GM12874 (cell line): ENCODE measurements around the gene SH3BP2.

Experiments used
- CTCF ChIP-seq: IDR thresholded peaks from 2 replicates; pipeline ENCODE4 v1.5.1; 2011; ENCODE audit warnings: low read depth, mild to moderate bottlenecking, control low read depth, low read length, moderate library complexity; ENCODE audit not compliant: insufficient read depth

The SH3BP2 gene

DNA sequence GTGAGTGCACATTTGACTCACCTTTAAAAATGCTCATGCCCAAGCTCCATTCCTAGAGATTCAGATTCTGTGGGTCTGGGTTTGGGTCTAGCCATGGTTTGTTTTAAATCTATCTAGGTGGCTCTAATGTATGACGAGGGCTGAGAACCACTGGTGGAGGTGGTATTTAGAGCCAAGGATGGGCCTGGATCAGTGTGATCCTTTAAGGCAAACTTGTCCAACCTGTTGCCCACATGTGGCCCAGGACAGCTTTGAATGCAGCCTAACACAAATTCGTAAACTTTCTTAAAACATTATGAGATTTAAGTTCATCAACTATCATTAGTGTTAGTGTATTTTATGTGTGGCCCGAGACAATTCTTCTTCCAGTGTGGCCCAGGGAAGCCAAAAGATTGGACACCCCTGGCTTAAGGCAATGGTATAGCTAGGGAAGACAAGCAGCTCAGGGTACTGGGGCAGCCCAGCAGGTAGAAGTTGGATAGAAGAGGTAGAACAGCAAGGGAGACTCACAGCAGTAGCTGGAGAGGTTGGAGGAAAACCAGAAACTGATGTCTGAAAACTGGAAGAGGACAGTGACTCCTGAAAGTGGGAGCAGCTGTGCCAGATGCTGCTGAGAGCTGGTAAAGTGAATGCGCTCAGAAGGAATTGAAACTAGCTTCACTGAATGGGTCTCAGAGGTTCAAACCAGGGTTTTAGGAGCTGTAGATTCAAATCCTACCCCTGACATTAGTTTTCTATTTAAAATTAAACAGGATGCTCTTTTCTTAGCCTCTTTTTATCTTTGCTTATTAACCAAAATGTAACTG is 68.9 kb downstream of the SH3BP2 start:
- no peak for TF ChIP-seq CTCF

GRCh38 chr4:2862528-2862927 is 69.6 kb downstream of the SH3BP2 start:
- no peak for TF ChIP-seq CTCF

DNA sequence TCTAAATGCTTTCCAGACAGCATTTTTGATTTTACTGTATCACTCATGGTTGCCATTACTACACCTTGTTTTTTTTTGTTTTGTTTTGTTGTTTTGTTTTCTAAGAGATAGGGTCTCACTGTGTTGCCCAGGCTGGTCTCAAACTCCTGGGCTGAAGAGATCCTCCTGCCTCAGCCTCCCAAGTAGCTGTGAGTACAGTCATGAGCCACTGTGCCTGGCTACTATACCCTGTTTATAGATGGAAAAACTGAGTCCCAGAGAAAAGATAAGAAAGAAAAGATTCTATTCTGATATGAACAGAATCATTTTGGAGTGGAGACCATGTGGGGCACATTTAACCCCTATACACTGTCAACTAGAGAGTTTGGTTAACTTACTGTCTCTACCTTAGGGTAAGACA is 70.8 kb downstream of the SH3BP2 start:
- TF ChIP-seq CTCF, result no peak

- TF ChIP-seq CTCF, result no peak
Measured at GRCh38 chr4:2865196-2865780, 72.4 kb downstream of the SH3BP2 start.

- no peak for TF ChIP-seq CTCF
Measured at GRCh38 chr4:2866160-2866861, 73.4 kb downstream of the SH3BP2 start.

- TF ChIP-seq CTCF, result no peak
Measured at GRCh38 chr4:2866891-2867290, 74.0 kb downstream of the SH3BP2 start.

DNA sequence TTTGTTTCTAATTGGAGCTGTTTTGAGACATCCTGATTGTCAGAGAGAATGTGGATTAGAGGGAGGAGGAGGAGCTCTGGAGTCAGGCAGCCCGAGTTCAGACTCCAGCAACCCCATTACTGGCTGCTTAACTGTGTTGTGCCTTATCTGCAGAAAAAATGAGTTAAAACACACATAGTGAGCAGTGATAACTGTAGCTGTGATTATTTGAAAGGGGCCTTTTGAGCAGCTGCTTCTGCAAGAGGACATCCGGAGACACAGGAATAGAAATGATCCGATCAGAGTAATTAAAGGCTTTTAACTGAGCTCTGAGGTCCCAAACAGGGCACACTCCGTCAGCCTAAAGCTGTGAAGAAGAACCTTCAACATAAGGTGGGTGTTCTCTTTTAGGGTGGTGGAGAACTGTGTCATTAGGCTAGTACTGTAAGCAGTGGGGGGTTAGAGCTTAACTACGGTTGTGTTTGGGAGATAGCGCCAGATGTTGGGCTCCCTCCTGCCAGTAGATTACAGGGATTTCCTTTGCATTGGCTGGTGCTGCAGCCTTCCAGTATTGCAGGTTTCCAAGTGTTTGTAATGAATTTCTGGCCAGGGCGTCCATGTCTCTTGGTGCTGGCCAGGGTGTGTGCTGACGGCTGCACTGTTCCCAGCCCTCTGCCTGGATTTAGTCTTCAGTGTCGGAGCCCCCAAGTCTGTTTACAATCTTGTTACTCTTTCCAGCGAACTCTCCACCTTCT is 75.0 kb downstream of the SH3BP2 start:
- TF ChIP-seq CTCF, result no peak
